ENCODE results near the gene IGFBP7. TPM values are rescaled to one million over a fixed set of nuclear protein-coding genes. Genes with fewer than 3 reads are reported as not detected.

Gene IGFBP7
- total RNA-seq, 2 experiments from 2014 or later = not detected

- Histone ChIP-seq H3K36me3 (ENCODE audit: insufficient read depth, low read length) (no peaks in the 10 kb centered on the region), H3K79me2 (ENCODE audit: insufficient read depth, low read depth, low read length) (no peaks in the 10 kb centered on the region), H2AFZ (ENCODE audit: low read length) (no peak overlapping the region), H3K27ac (ENCODE audit: low read depth, low read length, poor library complexity, severe bottlenecking) (no peak overlapping the region), H3K4me1 (ENCODE audit: insufficient read depth, low read length, poor library complexity, severe bottlenecking) (no peaks in the 10 kb centered on the region), H3K4me2 (ENCODE audit: low read length) (no peak overlapping the region), H3K9me3 (ENCODE audit: low read length) (no peaks in the 10 kb centered on the region), H4K20me1 (ENCODE audit: insufficient read depth, low read length) (no peaks in the 10 kb centered on the region), H3K4me3 (ENCODE audit: low read depth, low read length, poor library complexity, severe bottlenecking) (no peak overlapping the region), H3K9me2 (ENCODE audit: insufficient read depth, low read length) (no peaks in the 10 kb centered on the region)
- ChIA-PET CTCF (ENCODE audit: unreplicated experiment) (no interaction called here), POLR2A (no interaction called here)
- TF ChIP-seq EZH2phosphoT487 (IDR thresholded peaks at IDR 0.05; ENCODE audit: borderline replicate concordance, low read depth, low read length) = no peak
- no peak for TF ChIP-seq CTCF (conservative IDR thresholded peaks at IDR 0.05; ENCODE audit: low read length)
- intact Hi-C loops (cut with micrococcal nuclease; ENCODE audit: unreplicated experiment) = no loop called here
- DNase-seq (ENCODE audit: low spot score) = no peak
- BruUV-seq (replicated peaks) = no TSS peak
Measured at GRCh38 chr4:57089549-57089948, 20.6 kb downstream of the IGFBP7 start.

GRCh38 chr4:57086031-57086723, 24.0 kb downstream of the IGFBP7 start:
- H3K27ac ChIP-seq (ENCODE audit: low read depth, low read length, poor library complexity, severe bottlenecking) = no peak overlapping the region
- no peaks in the 10 kb centered on the region for H4K20me1 ChIP-seq (ENCODE audit: insufficient read depth, low read length)
- no peak overlapping the region for H3K4me3 ChIP-seq (ENCODE audit: low read depth, low read length, poor library complexity, severe bottlenecking)
- H3K4me1 ChIP-seq (ENCODE audit: insufficient read depth, low read length, poor library complexity, severe bottlenecking) = no peaks in the 10 kb centered on the region
- no peak for DNase-seq (ENCODE audit: low spot score)
- no peaks in the 10 kb centered on the region for H3K79me2 ChIP-seq (ENCODE audit: insufficient read depth, low read depth, low read length)
- no peak overlapping the region for H3K4me2 ChIP-seq (ENCODE audit: low read length)
- ChIA-PET POLR2A (no interaction called here), CTCF (ENCODE audit: unreplicated experiment) (no interaction called here)
- H3K36me3 ChIP-seq (ENCODE audit: insufficient read depth, low read length) = no peaks in the 10 kb centered on the region
- no peaks in the 10 kb centered on the region for H3K9me3 ChIP-seq (ENCODE audit: low read length)
- H2AFZ ChIP-seq (ENCODE audit: low read length) = no peak overlapping the region
- no TSS peak for BruUV-seq (replicated peaks)
- TF ChIP-seq EZH2phosphoT487 (IDR thresholded peaks at IDR 0.05; ENCODE audit: borderline replicate concordance, low read depth, low read length) = no peak
- TF ChIP-seq CTCF (conservative IDR thresholded peaks at IDR 0.05; ENCODE audit: low read length) = no peak
- H3K9me2 ChIP-seq (ENCODE audit: insufficient read depth, low read length) = no peaks in the 10 kb centered on the region
- intact Hi-C loops (cut with micrococcal nuclease; ENCODE audit: unreplicated experiment) = no loop called here

GRCh38 chr4:57085278-57085677, 24.9 kb downstream of the IGFBP7 start:
- ChIA-PET CTCF (ENCODE audit: unreplicated experiment) (no interaction called here), POLR2A (no interaction called here)
- H3K4me2 ChIP-seq (ENCODE audit: low read length) = no peak overlapping the region
- no peak overlapping the region for H3K27ac ChIP-seq (ENCODE audit: low read depth, low read length, poor library complexity, severe bottlenecking)
- H3K9me3 ChIP-seq (ENCODE audit: low read length) = no peaks in the 10 kb centered on the region
- H3K4me1 ChIP-seq (ENCODE audit: insufficient read depth, low read length, poor library complexity, severe bottlenecking) = no peaks in the 10 kb centered on the region
- no peaks in the 10 kb centered on the region for H3K79me2 ChIP-seq (ENCODE audit: insufficient read depth, low read depth, low read length)
- no peaks in the 10 kb centered on the region for H3K9me2 ChIP-seq (ENCODE audit: insufficient read depth, low read length)
- intact Hi-C loops (cut with micrococcal nuclease; ENCODE audit: unreplicated experiment) = no loop called here
- H4K20me1 ChIP-seq (ENCODE audit: insufficient read depth, low read length) = no peaks in the 10 kb centered on the region
- DNase-seq (ENCODE audit: low spot score) = no peak
- no TSS peak for BruUV-seq (replicated peaks)
- TF ChIP-seq CTCF (conservative IDR thresholded peaks at IDR 0.05; ENCODE audit: low read length) (no peak), EZH2phosphoT487 (IDR thresholded peaks at IDR 0.05; ENCODE audit: borderline replicate concordance, low read depth, low read length) (no peak)
- no peaks in the 10 kb centered on the region for H3K36me3 ChIP-seq (ENCODE audit: insufficient read depth, low read length)
- no peak overlapping the region for H2AFZ ChIP-seq (ENCODE audit: low read length)
- no peak overlapping the region for H3K4me3 ChIP-seq (ENCODE audit: low read depth, low read length, poor library complexity, severe bottlenecking)
